ENCODE results near the gene CYP3A5. TPM values are rescaled to one million over a fixed set of nuclear protein-coding genes. Genes with fewer than 3 reads are reported as not detected.

The CYP3A5 gene
- total and polyA plus RNA-seq, 2 of the 8 experiments (the other 6 are each of a cell fraction or from before 2014, with no cell fraction given), result 0.06 TPM; not detected in 1

DNA sequence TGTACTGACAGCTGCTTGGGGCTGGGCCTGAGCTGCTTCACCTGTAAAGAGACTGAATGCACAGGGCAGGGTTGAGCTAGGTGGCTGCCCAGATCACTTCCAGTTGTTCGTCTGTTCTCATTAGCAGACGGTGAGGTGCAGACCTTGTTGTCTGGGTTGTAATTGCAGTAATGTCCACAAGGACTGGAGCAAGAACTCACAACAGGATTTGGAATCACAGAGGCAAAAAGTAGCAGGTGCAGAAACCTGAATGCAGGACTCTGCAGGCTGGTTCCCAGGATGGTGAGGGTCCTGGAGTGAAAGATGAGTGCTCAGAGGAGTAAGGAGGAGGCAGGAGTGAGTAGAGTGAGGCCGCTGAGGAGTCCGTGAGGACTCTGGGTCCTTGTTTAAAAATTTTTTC is 53.8 kb downstream of the CYP3A5 start:
- no peak for FAIRE-seq
- no peak overlapping the region for H3K23ac ChIP-seq (ENCODE audit: insufficient read length)
- H3K23me2 ChIP-seq (ENCODE audit: low read depth, low read length), result no peaks in the 10 kb centered on the region
- DNase-seq (ENCODE audit: low read depth in 1 of 2, low spot score in 2 of 2), result no peak
- H2BK120ac ChIP-seq (replicated peaks; ENCODE audit: low read depth, low read length), result no peak overlapping the region
- H2BK20ac ChIP-seq (ENCODE audit: low read length), result no peak overlapping the region
- no peak overlapping the region for H3K9ac ChIP-seq (replicated peaks in 1 of 4; ENCODE audit: extremely low read depth in 1 of 4, low read depth in 3 of 4, low read length in 3 of 4)
- H3K9me3 ChIP-seq (ENCODE audit: insufficient read depth in 2 of 2, low read depth in 1 of 2, low read length in 1 of 2), result no peaks in the 10 kb centered on the region
- no peak overlapping the region; the same call in 1 of the 2 replicates for H4K8ac ChIP-seq (ENCODE audit: extremely low read depth, insufficient read depth, low read length)
- no peak overlapping the region for H3K27ac ChIP-seq (ENCODE audit: low read depth, low read length)
- peaks cover 8 to 22% (median 12%) of the 10 kb centered on the region in 4 experiments for H3K4me1 ChIP-seq (replicated peaks in 1 of 4; ENCODE audit: control insufficient read depth in 3 of 4, insufficient read depth in 4 of 4, low read length in 3 of 4)
- H3K27me3 ChIP-seq (replicated peaks in 1 of 4; ENCODE audit: control insufficient read depth in 3 of 4, extremely low read depth in 1 of 4, insufficient read depth in 3 of 4, low read length in 3 of 4), result no peaks in the 10 kb centered on the region
- H3K36me3 ChIP-seq (ENCODE audit: control insufficient read depth in 2 of 4, insufficient read depth in 4 of 4, low read length in 3 of 4), result peaks cover 36 to 81% (median 66%) of the 10 kb centered on the region in 4 experiments
- no peak overlapping the region for H3K18ac ChIP-seq (ENCODE audit: extremely low read depth, low read length)
- no peak overlapping the region for H2BK15ac ChIP-seq (ENCODE audit: low read length)
- 91% methylated on average over 4 of the region's 4 CpGs; no CpG with 5 or more reads in 1 of the 2 experiments for WGBS, 2 experiments (ENCODE audit: extremely low coverage in 1 of 2, insufficient coverage in 1 of 2, insufficient read length in 1 of 2, insufficient replicate concordance in 2 of 2, low coverage in 1 of 2, low lambda C conversion rate in 2 of 2, missing lambda C conversion rate in 1 of 2)
- peaks cover 3 to 5% of the 10 kb centered on the region in 2 experiments for H4K20me1 ChIP-seq (replicated peaks in 1 of 2; ENCODE audit: control insufficient read depth in 1 of 2, insufficient read depth in 2 of 2, low read length in 2 of 2)
- no peak overlapping the region for H2AK5ac ChIP-seq (ENCODE audit: low read depth, low read length)
- no peak overlapping the region for H3K4me2 ChIP-seq (ENCODE audit: insufficient read depth in 1 of 2, low read depth in 2 of 2, low read length in 2 of 2)
- H2AFZ ChIP-seq (ENCODE audit: low read length), result no peak overlapping the region
- TF ChIP-seq RNF2 (IDR thresholded peaks at IDR 0.05; ENCODE audit: borderline replicate concordance, low read depth, low read length, missing control alignments, poor library complexity, severe bottlenecking), result no peak
- no peak for TF ChIP-seq BRCA1 (IDR thresholded peaks at IDR 0.05; ENCODE audit: low read depth, low read length)
- no peak for TF ChIP-seq TAF7 (optimal IDR thresholded peaks at IDR 0.05; ENCODE audit: borderline replicate concordance, low read depth, low read length)
- no peak for TF ChIP-seq KDM5A (IDR thresholded peaks at IDR 0.05; ENCODE audit: low read length)
- no peak for TF ChIP-seq SIRT6 (IDR thresholded peaks at IDR 0.05; ENCODE audit: low read length)
- TF ChIP-seq, protein P1, sequence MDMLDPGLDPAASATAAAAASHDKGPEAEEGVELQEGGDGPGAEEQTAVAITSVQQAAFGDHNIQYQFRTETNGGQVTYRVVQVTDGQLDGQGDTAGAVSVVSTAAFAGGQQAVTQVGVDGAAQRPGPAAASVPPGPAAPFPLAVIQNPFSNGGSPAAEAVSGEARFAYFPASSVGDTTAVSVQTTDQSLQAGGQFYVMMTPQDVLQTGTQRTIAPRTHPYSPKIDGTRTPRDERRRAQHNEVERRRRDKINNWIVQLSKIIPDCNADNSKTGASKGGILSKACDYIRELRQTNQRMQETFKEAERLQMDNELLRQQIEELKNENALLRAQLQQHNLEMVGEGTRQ (IDR thresholded peaks at IDR 0.05; ENCODE audit: low read length), result no peak
- TF ChIP-seq SRF (IDR thresholded peaks at IDR 0.05; ENCODE audit: low read depth, low read length), result no peak
- TF ChIP-seq TEAD4 (IDR thresholded peaks at IDR 0.05; ENCODE audit: low read depth, low read length), result no peak
- TF ChIP-seq, protein P2, sequence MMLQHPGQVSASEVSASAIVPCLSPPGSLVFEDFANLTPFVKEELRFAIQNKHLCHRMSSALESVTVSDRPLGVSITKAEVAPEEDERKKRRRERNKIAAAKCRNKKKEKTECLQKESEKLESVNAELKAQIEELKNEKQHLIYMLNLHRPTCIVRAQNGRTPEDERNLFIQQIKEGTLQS (IDR thresholded peaks at IDR 0.05; ENCODE audit: insufficient read depth, low read depth, low read length), result no peak
- TF ChIP-seq SP1 (IDR thresholded peaks at IDR 0.05; ENCODE audit: low read depth, low read length), result no peak
- TF ChIP-seq SP2 (IDR thresholded peaks at IDR 0.05; ENCODE audit: low read length), result no peak
- no peak overlapping the region for H4K91ac ChIP-seq (replicated peaks; ENCODE audit: insufficient read length, low read length)
- no peak overlapping the region for H3K14ac ChIP-seq (ENCODE audit: insufficient read length)
- ChIA-PET CTCF (ENCODE audit: partially characterized antibody) (interaction anchor here (1.2 to 1.4 kb wide), 2 partner anchors 11 to 49 kb away, joined by 3 to 5 read pairs; no protein-coding TSS in a partner anchor), POLR2A (ENCODE audit: partially characterized antibody) (interaction anchor here (0.8 kb wide), 1 partner anchor 16 kb away, joined by 3 read pairs; no protein-coding TSS in a partner anchor)
- peaks cover 4% of the 10 kb centered on the region for H3K79me1 ChIP-seq (ENCODE audit: low read depth, low read length)
- no peak overlapping the region for H3K56ac ChIP-seq (replicated peaks; ENCODE audit: insufficient read length, low read depth, low read length)
- H3K4me3 ChIP-seq (ENCODE audit: extremely low read depth in 1 of 4, insufficient read depth in 2 of 4, low read depth in 3 of 4, low read length in 4 of 4), result no peak overlapping the region
- H3K79me2 ChIP-seq (ENCODE audit: control insufficient read depth in 1 of 2, insufficient read depth in 2 of 2, low read length in 2 of 2), result 0 out of 4 replicates have a peak, but pooled peaks cover 0 to 4% of the 10 kb centered on the region in 2 experiments
- no peak overlapping the region for H4K5ac ChIP-seq (ENCODE audit: insufficient read length, low read depth, low read length)
- H2BK12ac ChIP-seq (ENCODE audit: low read depth, low read length), result no peak overlapping the region
- H2BK5ac ChIP-seq (ENCODE audit: low read depth, low read length), result no peak overlapping the region
- H3K4ac ChIP-seq (replicated peaks; ENCODE audit: insufficient read length, low read depth, low read length), result no peak overlapping the region

Measured in H1 (cell line).